ENCODE measurements around the gene NLRP13.

The NLRP13 gene

DNA sequence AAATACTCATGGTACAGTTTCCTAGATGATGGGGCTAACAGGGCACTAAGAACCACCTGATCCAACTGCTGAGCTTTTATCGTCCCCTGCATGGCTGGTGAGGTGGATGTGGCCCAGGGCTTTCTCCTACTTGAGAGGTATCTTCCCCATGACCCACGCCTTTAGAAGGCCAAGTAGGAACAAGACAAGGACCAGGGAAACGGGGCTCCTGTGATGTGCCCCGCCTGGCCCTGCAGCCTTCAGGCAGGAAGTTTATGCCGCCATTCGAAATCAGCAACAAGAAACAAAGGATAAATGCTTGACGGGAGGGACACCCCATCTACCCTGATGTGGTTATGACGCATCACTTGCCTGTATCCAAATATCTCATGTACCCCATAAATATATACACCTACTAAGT, 4.1 kb downstream of the NLRP13 start:
- no peak for DNase-seq (ENCODE audit: low read depth)
- no peak for TF ChIP-seq CTCF (IDR thresholded peaks at IDR 0.05; ENCODE audit: insufficient read depth, low read depth, low read length, missing control alignments)
- no peak overlapping the region for H3K4me3 ChIP-seq (ENCODE audit: low read length)

DNA sequence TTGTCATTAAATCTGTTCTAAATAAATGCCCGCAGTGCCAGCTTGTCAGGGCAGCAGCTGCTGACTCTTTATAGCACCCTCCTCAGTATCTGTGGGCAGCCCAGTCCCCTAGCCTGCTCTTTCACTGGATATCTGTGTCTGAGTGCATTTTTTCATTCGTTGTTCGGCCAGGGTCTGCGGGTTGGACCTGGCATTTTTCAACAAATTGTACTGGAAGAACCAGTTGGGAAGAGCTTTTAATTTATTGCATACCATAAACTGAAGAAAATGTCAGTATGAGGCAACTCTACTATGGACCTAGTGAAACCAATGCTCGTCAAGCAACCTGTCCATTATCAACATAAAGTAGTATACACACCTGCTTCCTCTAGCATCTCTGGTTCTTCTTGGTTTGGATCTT, 8.6 kb downstream of the NLRP13 start:
- DNase-seq (ENCODE audit: low read depth): no peak
- no peak for TF ChIP-seq CTCF (IDR thresholded peaks at IDR 0.05; ENCODE audit: insufficient read depth, low read depth, low read length, missing control alignments)
- H3K4me3 ChIP-seq (ENCODE audit: low read length): no peak overlapping the region

DNA sequence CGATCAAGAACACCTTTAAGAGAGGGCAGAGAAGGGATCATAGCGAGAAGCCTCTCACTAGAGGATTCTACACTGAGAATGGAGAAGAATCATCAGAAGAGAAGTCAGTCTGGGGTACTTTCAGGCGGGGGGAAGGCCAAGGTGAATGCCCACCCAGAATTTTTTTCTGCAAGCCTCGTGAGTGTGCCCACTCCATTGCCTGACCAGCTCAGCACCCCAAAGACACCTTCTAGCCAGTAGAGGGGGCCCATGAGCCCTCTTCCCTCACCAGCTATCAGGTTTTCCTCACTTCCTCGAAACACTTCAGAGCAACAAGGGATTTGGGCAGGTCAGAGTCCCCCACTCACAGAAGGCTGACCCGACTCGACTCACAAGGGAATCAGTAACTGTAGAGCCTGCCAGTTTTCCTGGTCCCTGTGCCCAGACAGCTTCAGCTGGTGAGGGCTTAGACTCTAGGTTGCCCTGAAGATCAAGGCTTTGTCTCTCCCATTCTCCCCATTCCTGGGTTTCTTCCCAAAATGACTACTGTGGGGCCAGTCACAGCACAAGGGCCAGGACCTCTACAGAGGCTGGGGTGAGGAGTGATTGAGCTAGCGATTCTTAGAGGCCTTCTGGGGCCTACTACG, 18.4 kb downstream of the NLRP13 start:
- no peak for DNase-seq (ENCODE audit: low read depth)
- no peak for TF ChIP-seq CTCF (IDR thresholded peaks at IDR 0.05; ENCODE audit: insufficient read depth, low read depth, low read length, missing control alignments)
- no peak overlapping the region for H3K4me3 ChIP-seq (ENCODE audit: low read length)

- no peak for TF ChIP-seq CTCF (IDR thresholded peaks at IDR 0.05; ENCODE audit: insufficient read depth, low read depth, low read length, missing control alignments)
- H3K4me3 ChIP-seq (ENCODE audit: low read length): no peak overlapping the region
- DNase-seq (ENCODE audit: low read depth): no peak
Measured at GRCh38 chr19:55912916-55913315, 19.2 kb downstream of the NLRP13 start.

DNA sequence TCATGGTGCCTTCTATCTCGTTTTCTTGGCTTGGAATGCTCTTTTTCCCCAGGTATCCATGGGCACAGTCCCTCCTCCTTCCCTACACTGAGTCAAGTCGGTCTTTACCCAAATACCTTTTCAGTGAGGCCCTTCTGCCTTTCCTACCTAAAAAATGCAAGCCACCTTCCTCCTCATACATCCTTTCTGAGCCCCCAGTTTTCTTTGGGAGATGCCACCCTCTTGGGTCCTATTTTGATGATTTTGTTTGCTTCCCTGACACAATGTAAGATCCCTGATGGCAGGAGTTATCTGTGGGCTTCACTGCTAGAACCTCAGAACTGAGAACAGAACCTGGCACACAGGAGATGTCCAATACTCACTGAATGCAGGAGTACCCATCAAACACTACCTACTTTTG, 22.3 kb downstream of the NLRP13 start:
- no peak for TF ChIP-seq CTCF (IDR thresholded peaks at IDR 0.05; ENCODE audit: insufficient read depth, low read depth, low read length, missing control alignments)
- DNase-seq (ENCODE audit: low read depth): no peak

DNA sequence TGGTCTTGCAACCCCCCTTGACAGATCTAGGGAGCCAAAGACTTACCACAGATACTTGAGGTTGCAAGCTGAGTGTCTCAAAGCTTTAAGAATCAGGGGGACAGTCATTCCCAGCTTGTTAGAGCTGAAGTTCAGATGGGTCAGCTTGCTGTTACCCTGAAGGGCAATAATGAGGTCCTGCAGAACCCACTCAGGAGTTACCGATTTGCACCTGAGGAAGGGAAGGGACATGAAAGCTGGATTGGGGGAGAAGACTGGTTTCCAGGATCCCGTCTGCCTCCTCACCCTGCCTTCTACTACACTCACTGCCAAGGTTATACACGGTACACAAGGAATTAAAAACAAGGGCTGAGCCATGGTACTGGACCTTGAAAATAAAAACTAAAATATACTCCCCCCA, 24.4 kb downstream of the NLRP13 start:
- no peak for TF ChIP-seq CTCF (IDR thresholded peaks at IDR 0.05; ENCODE audit: insufficient read depth, low read depth, low read length, missing control alignments)
- no peak for DNase-seq (ENCODE audit: low read depth)

More for the DNA sequence above, 22.3 kb downstream of the NLRP13 start:
- H3K4me3 ChIP-seq (ENCODE audit: low read length): no peak overlapping the region

GRCh38 chr19:55907286-55907685, 24.9 kb downstream of the NLRP13 start:
- DNase-seq (ENCODE audit: low read depth): no peak
- H3K4me3 ChIP-seq (ENCODE audit: low read length): no peak overlapping the region
- no peak for TF ChIP-seq CTCF (IDR thresholded peaks at IDR 0.05; ENCODE audit: insufficient read depth, low read depth, low read length, missing control alignments)

More for the DNA sequence above, 24.4 kb downstream of the NLRP13 start:
- no peak overlapping the region for H3K4me3 ChIP-seq (ENCODE audit: low read length)

All from epithelial cell of esophagus (primary cell).